Mesenteric fat pad (tissue), 1 donor: ENCODE measurements around the gene SH2D5. TPM values are rescaled to one million over a fixed set of nuclear protein-coding genes. Genes with fewer than 3 reads are reported as not detected.

Experiments
- DNase-seq: peaks from one replicate; pipeline ENCODE4 v3.0.0-alpha.2; 2020; ENCODE audit warnings: low spot score
- total RNA-seq: library from RNA; stranded (reverse); fragmentation: NEBNext Ultra II Directional; extraction: Animal tissue kit (Norgen Biotek cat#: 25700); gene quantifications from one replicate; pipeline ENCODE4 v1.2.1, GENCODE V29; 2021
- donor health status: DM: yes; HTN: yes; CAD: no.

SH2D5 gene
- total RNA-seq, 1 donor from 2014 or later: 0.22 TPM

- no peak for DNase-seq
Observed at GRCh38 chr1:20715406-20715805, 17.1 kb downstream of the SH2D5 start.

DNA sequence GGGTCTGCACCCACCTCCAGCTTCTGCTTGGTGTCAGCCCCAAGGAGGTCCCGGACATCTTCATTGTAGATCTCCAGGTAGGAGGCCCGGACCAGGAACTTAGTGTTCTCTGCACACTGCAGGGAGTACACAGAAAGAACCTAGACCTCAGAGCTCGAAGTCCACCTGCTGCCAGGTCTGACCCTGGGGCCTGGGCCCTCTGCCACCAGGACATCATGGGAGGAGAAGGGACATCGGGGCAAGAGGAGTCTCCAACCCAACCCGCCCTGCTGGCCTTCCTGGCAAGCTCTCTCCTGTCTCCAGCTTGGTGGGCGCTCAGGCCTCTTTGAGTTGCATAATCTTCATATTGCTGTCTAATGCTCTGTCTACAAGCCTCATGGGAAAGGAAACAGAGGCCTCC, 19.1 kb downstream of the SH2D5 start:
- no peak for DNase-seq

GRCh38 chr1:20712215-20712577, 20.3 kb downstream of the SH2D5 start:
- no peak for DNase-seq

- DNase-seq: no peak
Observed at GRCh38 chr1:20711285-20712214, 21.0 kb downstream of the SH2D5 start.

- no peak for DNase-seq
Observed at GRCh38 chr1:20710469-20711284, 21.8 kb downstream of the SH2D5 start.

DNA sequence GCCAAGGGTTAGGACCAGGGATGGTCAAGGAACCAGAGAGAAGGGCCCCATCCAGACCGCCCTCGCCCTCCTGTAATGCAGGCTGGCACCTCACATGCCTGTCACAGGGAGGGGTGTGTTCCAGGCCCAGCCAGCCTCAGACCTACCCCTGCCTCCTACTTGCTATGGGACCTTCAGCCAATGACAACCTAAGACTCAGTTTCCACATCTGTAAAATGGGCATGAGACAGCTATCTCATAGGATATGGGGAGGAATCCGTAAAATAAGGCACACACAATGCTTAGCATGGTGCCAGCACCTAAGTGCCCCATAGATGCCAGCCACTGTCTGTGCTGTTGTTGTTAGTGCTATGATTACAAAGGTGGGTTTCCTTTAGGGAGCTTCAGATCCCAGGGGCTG, 22.6 kb downstream of the SH2D5 start:
- no peak for DNase-seq

- no peak for DNase-seq
Observed at GRCh38 chr1:20708891-20709290, 23.6 kb downstream of the SH2D5 start.

- no peak for DNase-seq
Observed at GRCh38 chr1:20708057-20708456, 24.4 kb downstream of the SH2D5 start.

DNA sequence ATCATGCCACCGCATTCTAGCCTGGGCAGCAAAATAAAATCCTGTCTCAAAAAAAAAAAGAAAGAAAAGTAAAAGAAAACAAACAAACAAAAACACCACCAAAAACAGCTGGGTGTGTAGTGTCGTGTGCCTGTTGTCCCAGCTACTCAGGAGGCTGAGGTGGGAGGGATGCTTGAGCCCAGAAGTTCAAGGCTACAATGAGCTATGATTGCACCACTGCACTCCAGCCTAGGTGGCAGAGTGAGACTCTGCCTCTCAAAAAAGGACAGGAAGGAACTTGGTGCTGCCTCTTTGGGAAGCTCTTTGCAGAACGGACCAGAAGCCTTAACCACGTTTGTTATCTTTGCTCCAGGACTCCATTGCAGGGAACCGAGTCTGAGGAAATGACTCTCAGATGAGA, 25.7 kb downstream of the SH2D5 start:
- no peak for DNase-seq

DNA sequence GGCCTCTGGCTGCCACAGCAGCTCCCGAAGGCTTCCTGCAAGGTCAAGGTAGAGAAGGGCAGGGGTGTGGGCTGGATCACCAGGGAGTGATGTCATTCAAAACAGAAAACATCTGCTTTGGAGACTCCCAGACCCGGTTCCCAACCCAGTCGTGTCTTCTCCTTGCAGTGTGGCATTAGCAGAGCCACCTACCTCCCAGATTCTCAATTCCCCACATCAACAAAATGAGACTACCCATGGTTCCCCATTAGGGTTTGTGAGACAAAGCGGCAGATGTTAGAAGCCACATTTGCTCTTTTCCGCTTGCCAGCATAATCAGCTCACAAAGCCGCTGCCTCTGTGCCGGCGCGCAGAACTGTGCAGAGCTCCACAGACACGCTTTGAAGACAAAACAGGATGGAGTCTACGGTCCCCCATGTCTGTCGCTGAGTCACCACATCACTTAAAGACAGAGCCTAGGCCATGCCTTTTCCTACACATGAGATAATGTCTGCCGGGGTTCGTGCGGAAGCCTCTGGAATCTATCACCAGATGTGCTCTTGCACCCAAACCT, 27.2 kb downstream of the SH2D5 start:
- DNase-seq: no peak

DNA sequence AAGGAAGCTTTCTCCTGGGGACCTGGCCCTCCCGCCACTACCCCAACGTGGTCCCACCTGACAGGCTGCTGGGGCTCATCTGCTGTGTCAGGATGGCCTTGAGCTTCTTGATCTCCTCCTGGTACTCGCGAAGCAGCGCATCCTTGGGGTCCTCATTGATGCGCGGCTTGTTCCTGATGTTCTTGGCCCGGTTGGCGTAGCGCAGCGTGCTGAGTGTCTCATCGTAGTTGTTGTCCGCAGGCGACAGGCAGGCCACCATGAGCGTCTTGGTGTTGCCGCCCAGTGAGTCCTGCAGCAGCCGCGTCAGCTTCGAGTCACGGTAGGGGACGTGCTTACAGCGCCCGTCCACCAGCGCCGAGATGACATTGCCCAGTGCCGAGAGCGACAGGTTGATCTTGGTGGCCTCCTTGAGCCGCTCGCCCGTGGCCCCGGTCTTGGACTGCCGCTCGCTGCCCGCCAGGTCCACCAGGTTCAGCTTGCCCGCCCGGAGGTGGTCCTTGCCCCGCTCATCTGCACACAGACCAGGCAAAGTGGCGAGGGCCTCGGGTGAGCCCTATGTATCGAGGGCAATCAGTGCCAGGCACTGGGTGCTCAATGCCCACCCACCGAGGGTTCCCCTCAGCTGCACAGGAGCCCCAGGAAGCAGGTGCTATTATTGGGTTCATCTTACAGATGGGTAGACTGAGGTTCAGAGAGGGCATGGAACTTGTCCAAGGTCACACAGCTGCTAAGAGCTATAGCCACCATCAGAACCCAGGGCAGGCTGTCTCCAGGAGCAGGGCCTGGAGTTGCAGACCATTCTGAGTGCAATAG, 27.9 kb downstream of the SH2D5 start:
- DNase-seq: no peak

DNA sequence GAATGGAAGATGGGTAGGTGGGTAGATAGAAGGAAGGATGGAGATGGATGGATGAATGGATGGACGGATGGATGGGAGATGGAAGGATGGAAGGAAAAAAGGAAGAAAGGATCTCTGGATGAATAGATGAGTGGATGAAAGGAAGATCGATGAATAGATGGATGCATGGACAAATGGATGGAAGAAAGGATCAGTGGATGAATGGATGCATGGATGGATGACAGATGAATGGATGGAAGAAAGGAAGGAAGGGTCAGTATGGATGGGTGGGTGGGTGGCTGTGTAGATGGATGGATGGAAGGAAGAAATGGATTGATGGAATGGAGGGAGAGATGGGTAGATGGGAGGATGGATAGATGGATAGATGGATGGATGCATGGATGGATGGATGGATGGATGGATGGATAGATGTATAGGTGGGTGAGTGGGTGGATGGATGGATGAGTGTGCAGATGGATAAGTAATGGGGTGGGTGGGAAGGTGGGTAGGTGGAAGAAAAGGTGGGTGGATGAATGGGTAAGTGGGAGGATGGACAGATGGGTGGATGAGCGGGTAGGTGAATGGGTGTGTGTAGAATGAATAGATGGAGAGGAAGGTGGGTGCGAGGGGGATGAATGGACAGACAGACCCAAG, 29.3 kb downstream of the SH2D5 start:
- DNase-seq: no peak

DNA sequence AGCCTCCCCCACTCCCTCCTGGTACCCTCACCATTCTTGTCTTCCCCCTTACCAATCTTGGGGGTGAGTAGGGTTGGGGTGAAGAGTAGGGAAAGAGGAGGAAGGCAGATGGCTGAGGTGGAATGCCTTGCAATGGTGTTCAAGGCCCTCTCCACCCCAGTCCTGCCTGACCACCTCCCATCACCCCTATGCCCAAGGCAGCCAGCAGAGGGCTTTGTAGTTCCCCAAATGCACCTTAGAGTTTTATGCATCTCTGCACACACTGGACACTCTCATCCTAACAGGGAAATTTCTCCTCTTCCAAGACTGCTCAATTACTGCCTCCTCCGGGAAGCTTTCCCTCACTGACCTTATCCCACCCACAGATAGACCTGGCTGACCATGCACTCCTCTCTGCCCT, 30.1 kb downstream of the SH2D5 start:
- DNase-seq: no peak

GRCh38 chr1:20701847-20702246, 30.7 kb downstream of the SH2D5 start:
- DNase-seq: no peak

DNA sequence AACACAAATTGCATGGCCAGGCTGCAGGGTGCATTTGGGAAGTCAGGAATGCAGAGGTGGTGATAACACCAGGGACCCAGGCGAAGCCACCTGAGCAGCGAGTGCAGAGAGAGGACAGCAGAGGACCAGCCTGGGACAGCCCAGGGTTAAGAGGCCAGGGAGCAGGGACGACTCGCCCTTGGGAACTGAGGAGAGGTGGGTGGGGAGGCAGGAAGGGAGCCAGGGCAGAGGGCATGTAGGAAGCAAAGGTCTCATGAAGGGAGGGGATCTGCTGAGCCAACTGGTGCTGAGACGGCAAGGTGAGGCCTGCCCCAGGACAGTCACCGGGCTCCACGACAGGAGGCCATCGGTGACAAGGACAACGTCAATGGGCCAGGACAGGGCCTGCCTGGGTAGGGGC, 31.1 kb downstream of the SH2D5 start:
- DNase-seq: no peak

DNA sequence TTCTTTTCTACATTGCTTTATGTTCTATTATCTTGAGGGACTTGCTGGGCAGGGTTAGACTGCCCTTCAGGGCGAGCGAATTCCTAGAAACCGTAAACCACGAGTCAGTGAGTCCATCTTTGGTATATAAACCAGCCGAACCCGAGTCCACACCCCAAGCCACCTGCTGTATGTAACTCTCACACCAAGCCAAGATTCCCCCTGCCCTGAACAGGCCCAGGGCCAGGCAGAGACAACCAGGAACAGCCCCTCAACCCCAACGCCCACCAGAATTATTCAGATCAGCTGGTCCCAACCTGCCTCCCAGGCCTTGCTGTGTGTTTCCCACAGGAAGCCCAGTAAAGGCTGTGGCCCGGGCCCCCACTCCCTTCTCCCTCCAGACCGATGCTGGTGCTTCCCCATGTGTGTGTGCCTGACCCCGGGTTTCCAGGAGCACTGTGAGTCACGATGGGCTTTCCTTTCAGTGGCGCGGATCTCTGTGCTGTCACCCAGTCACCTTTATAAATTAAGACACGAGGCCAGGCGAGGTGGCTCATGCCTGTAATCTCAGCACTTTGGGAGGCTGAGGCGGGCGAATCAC, 31.8 kb downstream of the SH2D5 start:
- no peak for DNase-seq

DNA sequence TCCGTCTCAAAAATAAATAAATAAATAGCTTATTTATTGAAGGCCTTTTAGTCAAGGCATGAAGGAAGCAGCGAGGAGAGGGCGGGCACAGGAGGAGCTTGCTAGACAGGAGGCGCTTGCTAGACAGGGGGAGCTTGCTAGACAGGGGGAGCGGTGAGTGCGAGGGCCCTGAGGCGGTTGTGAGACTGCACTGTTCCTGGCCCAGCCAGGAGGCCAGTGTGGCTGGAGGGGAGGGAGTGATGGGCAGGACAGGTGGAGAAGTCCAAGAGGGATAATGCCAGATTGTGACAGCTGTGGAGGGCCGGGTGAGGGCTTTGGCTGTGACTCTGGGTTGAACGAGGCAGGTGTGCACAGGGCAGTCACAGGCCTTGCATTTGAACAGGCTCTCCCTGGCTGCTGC, 32.9 kb downstream of the SH2D5 start:
- no peak for DNase-seq

DNA sequence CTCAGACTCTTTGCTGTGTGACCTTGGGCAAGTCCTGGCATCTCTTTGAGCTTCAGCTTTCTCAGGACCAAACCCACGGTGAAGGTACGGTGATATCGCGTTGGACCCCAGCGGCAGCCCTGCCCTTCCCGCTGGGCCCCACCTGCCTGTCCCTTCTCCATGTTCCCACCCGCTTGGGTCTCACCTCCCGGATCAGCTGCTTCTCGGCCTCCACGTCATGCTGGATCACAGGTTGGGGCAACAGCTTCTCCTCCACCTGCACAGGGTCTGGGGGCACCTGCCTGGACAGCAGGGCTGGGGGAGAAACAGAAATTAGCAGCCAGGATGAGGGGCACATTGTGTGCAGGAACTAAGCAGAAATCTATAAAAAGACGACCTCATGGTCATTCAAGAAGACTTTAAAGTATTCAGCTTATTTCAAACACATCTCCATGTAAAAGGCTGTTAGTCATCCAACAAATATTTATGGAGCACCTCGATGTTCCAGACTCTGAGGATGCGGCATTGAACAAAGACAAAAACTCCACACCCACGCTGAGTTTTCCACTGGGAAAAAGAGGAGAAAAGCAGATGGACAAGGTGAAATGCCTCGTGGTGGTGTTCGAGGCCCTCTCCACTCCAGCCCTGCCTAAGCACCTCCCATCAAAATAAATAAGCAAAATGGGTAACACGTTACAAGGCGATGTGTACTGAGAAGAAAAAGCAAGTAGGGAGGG, 34.1 kb downstream of the SH2D5 start:
- no peak for DNase-seq

DNA sequence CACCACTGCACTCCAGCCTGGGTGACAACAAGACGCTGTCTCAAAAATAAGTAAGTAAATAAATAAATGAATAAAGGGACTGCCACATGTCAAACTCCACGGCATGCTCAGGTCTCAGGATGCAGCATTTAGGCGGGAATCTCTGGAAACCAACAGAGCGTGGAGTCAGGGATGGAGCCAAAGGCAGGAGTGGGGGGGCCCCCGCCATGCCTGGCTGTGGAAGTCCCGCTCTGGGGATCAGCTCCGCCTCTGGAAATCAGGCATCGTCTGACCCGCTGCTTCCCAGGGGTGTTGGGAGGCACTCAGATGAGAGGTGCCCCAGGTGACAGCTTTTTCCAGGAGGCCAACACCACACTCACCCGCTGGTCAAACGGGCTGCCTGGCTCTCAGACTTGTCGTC, 34.9 kb downstream of the SH2D5 start:
- no peak for DNase-seq
